Fibroblast of skin of right quadriceps (primary cell): Measurements from ENCODE around the gene RGPD4.

Experiments
- DNase-seq: peaks from one replicate; pipeline ENCODE4 v3.0.0-alpha.2; 2013

Gene RGPD4

GRCh38 chr2:107931412-107931811, 104.7 kb downstream of the RGPD4 start:
- DNase-seq = peak; percentile 2

- DNase-seq = peak; percentile 80
Measured at GRCh38 chr2:107932488-107932887, 105.8 kb downstream of the RGPD4 start.

- DNase-seq = peak; percentile 28
Measured at GRCh38 chr2:107932979-107933378, 106.3 kb downstream of the RGPD4 start.

GRCh38 chr2:107936433-107937359, 110.0 kb downstream of the RGPD4 start:
- DNase-seq = peak; percentile 8
